ENCODE data around the gene NDUFA8.

GRCh38 chr9:122124528-122124927 lies 35.1 kb downstream of the NDUFA8 start:
- TF ChIP-seq POLR2A (IDR thresholded peaks at IDR 0.05; ENCODE audit: low read length), result no peak
- TF ChIP-seq GATA1 (IDR thresholded peaks at IDR 0.05; ENCODE audit: low read depth, low read length), result no peak
